Measurements from ENCODE around the gene PNPLA8. TPM values are rescaled to one million over a fixed set of nuclear protein-coding genes. Genes with fewer than 3 reads are reported as not detected.

PNPLA8 gene
- total RNA-seq, 1 experiment from 2014 or later = 19.5 TPM

GRCh38 chr7:108460964-108461363, 65.0 kb downstream of the PNPLA8 start:
- Histone ChIP-seq H3K4me3 (ENCODE audit: low read length) (no peak overlapping the region), H3K4me2 (ENCODE audit: low read length) (no peak overlapping the region), H3K4me1 (ENCODE audit: insufficient read depth, low read length) (no peaks in the 10 kb centered on the region), H3K27ac (ENCODE audit: low read length) (no peak overlapping the region), H4K20me1 (ENCODE audit: low read length) (no peaks in the 10 kb centered on the region), H3K9me3 (ENCODE audit: low read length) (no peaks in the 10 kb centered on the region), H2AFZ (ENCODE audit: low read length) (no peak overlapping the region), H3K27me3 (ENCODE audit: low read length) (peaks cover 40% of the 10 kb centered on the region), H3K9me2 (replicated peaks; ENCODE audit: low read length) (no peaks in the 10 kb centered on the region), H3K9ac (ENCODE audit: low read length) (no peak overlapping the region), H3K79me2 (ENCODE audit: low read length) (no peaks in the 10 kb centered on the region), H3F3A (ENCODE audit: low read length, unreplicated experiment) (no peaks in the 10 kb centered on the region), H3K36me3 (ENCODE audit: low read depth, low read length) (no peaks in the 10 kb centered on the region)
- intact Hi-C loops (cut with micrococcal nuclease) = loop anchor here (1.0 kb wide), 1 partner anchor 280 kb away; no protein-coding TSS in a partner anchor
- ATAC-seq (no peak), DNase-seq (no peak)
- no peak for TF ChIP-seq EZH2 (IDR thresholded peaks at IDR 0.05; ENCODE audit: low read length, unreplicated experiment)
- TF ChIP-seq CTCF (conservative IDR thresholded peaks at IDR 0.05; ENCODE audit: low read depth, low read length) = no peak
- no peak for TF ChIP-seq EZH2phosphoT487 (IDR thresholded peaks at IDR 0.05; ENCODE audit: borderline replicate concordance, low read length)
- ChIA-PET CTCF (no interaction called here), POLR2A (ENCODE audit: unreplicated experiment) (no interaction called here)
- no TSS peak for BruUV-seq (replicated peaks)

- Histone ChIP-seq H3K4me3 (ENCODE audit: low read length) (no peak overlapping the region), H4K20me1 (ENCODE audit: low read length) (no peaks in the 10 kb centered on the region), H2AFZ (ENCODE audit: low read length) (no peak overlapping the region), H3K4me2 (ENCODE audit: low read length) (no peak overlapping the region), H3F3A (ENCODE audit: low read length, unreplicated experiment) (no peaks in the 10 kb centered on the region), H3K27me3 (ENCODE audit: low read length) (peaks cover 45% of the 10 kb centered on the region), H3K4me1 (ENCODE audit: insufficient read depth, low read length) (no peaks in the 10 kb centered on the region), H3K79me2 (ENCODE audit: low read length) (no peaks in the 10 kb centered on the region), H3K27ac (ENCODE audit: low read length) (no peak overlapping the region), H3K9me3 (ENCODE audit: low read length) (no peaks in the 10 kb centered on the region), H3K36me3 (ENCODE audit: low read depth, low read length) (no peaks in the 10 kb centered on the region), H3K9me2 (replicated peaks; ENCODE audit: low read length) (no peaks in the 10 kb centered on the region), H3K9ac (ENCODE audit: low read length) (no peak overlapping the region)
- intact Hi-C loops (cut with micrococcal nuclease) = loop anchor here (1.0 kb wide), 1 partner anchor 279 kb away; no protein-coding TSS in a partner anchor
- POLR2A ChIA-PET (ENCODE audit: unreplicated experiment) = no interaction called here
- peak; percentile 66 for TF ChIP-seq CTCF (conservative IDR thresholded peaks at IDR 0.05; ENCODE audit: low read depth, low read length)
- no peak for TF ChIP-seq EZH2 (IDR thresholded peaks at IDR 0.05; ENCODE audit: low read length, unreplicated experiment)
- CTCF ChIA-PET = no interaction called here
- BruUV-seq (replicated peaks) = no TSS peak
- ATAC-seq (peak; percentile 80), DNase-seq (peak; percentile 55)
Measured at GRCh38 chr7:108459922-108460551, 65.9 kb downstream of the PNPLA8 start.

- Histone ChIP-seq H2AFZ (ENCODE audit: low read length) (no peak overlapping the region), H3K4me1 (ENCODE audit: insufficient read depth, low read length) (no peaks in the 10 kb centered on the region), H3K27me3 (ENCODE audit: low read length) (peaks cover 48% of the 10 kb centered on the region), H3K36me3 (ENCODE audit: low read depth, low read length) (no peaks in the 10 kb centered on the region), H3F3A (ENCODE audit: low read length, unreplicated experiment) (no peaks in the 10 kb centered on the region), H3K4me3 (ENCODE audit: low read length) (no peak overlapping the region), H4K20me1 (ENCODE audit: low read length) (no peaks in the 10 kb centered on the region), H3K9ac (ENCODE audit: low read length) (no peak overlapping the region), H3K79me2 (ENCODE audit: low read length) (no peaks in the 10 kb centered on the region), H3K27ac (ENCODE audit: low read length) (no peak overlapping the region), H3K9me2 (replicated peaks; ENCODE audit: low read length) (no peaks in the 10 kb centered on the region), H3K4me2 (ENCODE audit: low read length) (no peak overlapping the region), H3K9me3 (ENCODE audit: low read length) (no peaks in the 10 kb centered on the region)
- BruUV-seq (replicated peaks) = no TSS peak
- ChIA-PET POLR2A (ENCODE audit: unreplicated experiment) (no interaction called here), CTCF (no interaction called here)
- TF ChIP-seq CTCF (conservative IDR thresholded peaks at IDR 0.05; ENCODE audit: low read depth, low read length) = no peak
- no peak for DNase-seq
- ATAC-seq = no peak
- intact Hi-C loops (cut with micrococcal nuclease) = no loop called here
Measured at GRCh38 chr7:108457871-108458270, 68.1 kb downstream of the PNPLA8 start.
